HFFc6 (cell line): ENCODE results near the gene OPCML. TPM values are rescaled to one million over a fixed set of nuclear protein-coding genes. Genes with fewer than 3 reads are reported as not detected.

Source experiments
- DNase-seq: peaks from one replicate; pipeline ENCODE4 v3.0.0-alpha.2; 2018
- H3K27ac Mint-ChIP-seq: 2 replicates; pipeline ENCODE4 v1.8.0; 2020; ENCODE audit warnings: mild to moderate bottlenecking, mixed read lengths
- H3K27me3 Mint-ChIP-seq: 2 replicates; pipeline ENCODE4 v1.8.0; 2021; ENCODE audit warnings: mild to moderate bottlenecking, moderate library complexity, mixed read lengths; ENCODE audit not compliant: insufficient read depth
- H3K36me3 Mint-ChIP-seq: 2 replicates; pipeline ENCODE4 v1.8.0; 2021; ENCODE audit warnings: low read depth, mixed read lengths
- H3K4me1 Mint-ChIP-seq: 2 replicates; pipeline ENCODE4 v1.8.0; 2020; ENCODE audit warnings: low read depth, mixed read lengths
- H3K4me3 Mint-ChIP-seq: 2 replicates; pipeline ENCODE4 v1.8.0; 2020; ENCODE audit warnings: mild to moderate bottlenecking, moderate library complexity, mixed read lengths
- H3K9me3 Mint-ChIP-seq: 2 replicates; pipeline ENCODE4 v1.8.0; 2020; ENCODE audit warnings: mild to moderate bottlenecking, mixed read lengths
- CTCF ChIP-seq: fragments of 200-600 bp; sonication (generic); IDR thresholded peaks from 2 replicates; pipeline ENCODE4 v1.5.0; 2021; ENCODE audit warnings: antibody characterized with exemption, mild to moderate bottlenecking
- total RNA-seq, 6 experiments: library from RNA; stranded (reverse); fragmentation: NEBNext Ultra II Directional; extraction: Animal tissue kit (Norgen Biotek cat#: 25700); gene quantifications; 2 replicates in 1 of 6; 3 replicates in 5 of 6; pipeline ENCODE4 v1.2.3, GENCODE V29; 2021

OPCML gene
- total RNA-seq, 6 experiments from 2014 or later, result 0.11 to 1.7 (median 0.33) TPM

- H3K4me1 Mint-ChIP-seq, result no peaks in the 10 kb centered on the region
- no peak overlapping the region for H3K4me3 Mint-ChIP-seq
- no peak overlapping the region for H3K27ac Mint-ChIP-seq
- peaks cover 9% of the 10 kb centered on the region for H3K9me3 Mint-ChIP-seq
- DNase-seq, result no peak
- H3K36me3 Mint-ChIP-seq, result no peaks in the 10 kb centered on the region
- TF ChIP-seq CTCF, result no peak
- H3K27me3 Mint-ChIP-seq, result no peaks in the 10 kb centered on the region; the same call in 1 of the 2 replicates
Observed at GRCh38 chr11:133127741-133128140, 404.6 kb downstream of the OPCML start.

DNA sequence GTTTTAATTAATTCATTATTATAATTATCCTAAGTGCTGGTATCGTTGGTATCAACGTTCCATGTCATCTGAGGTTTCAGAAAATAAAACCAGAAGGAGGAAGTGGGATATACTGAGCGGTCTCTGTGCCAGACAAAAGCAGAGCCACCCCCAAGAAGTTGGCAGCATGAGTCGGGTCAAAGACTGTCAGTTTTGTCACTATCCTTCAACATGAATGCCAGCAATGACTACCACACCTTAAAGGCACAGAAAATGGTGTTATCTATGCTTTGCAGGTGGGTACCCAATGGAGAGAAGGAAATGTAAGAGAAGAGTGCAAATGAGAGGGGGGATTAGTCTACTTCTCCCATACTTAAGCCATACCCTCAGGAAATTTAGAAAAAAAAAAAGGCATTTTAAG lies 408.5 kb downstream of the OPCML start:
- no peaks in the 10 kb centered on the region for H3K4me1 Mint-ChIP-seq

GRCh38 chr11:133123366-133123765 lies 408.9 kb downstream of the OPCML start:
- no peak for TF ChIP-seq CTCF
- no peak overlapping the region for H3K4me3 Mint-ChIP-seq
- no peaks in the 10 kb centered on the region; the same call in 1 of the 2 replicates for H3K27me3 Mint-ChIP-seq
- no peaks in the 10 kb centered on the region; the same call in 1 of the 2 replicates for H3K36me3 Mint-ChIP-seq
- H3K9me3 Mint-ChIP-seq, result peaks cover 29% of the 10 kb centered on the region
- H3K4me1 Mint-ChIP-seq, result no peaks in the 10 kb centered on the region
- no peak overlapping the region for H3K27ac Mint-ChIP-seq
- no peak for DNase-seq

More for the DNA sequence above, 408.5 kb downstream of the OPCML start:
- H3K27ac Mint-ChIP-seq, result no peak overlapping the region
- H3K36me3 Mint-ChIP-seq, result no peaks in the 10 kb centered on the region; the same call in 1 of the 2 replicates
- H3K4me3 Mint-ChIP-seq, result no peak overlapping the region
- H3K27me3 Mint-ChIP-seq, result no peaks in the 10 kb centered on the region; the same call in 1 of the 2 replicates
- no peak for TF ChIP-seq CTCF
- peaks cover 29% of the 10 kb centered on the region for H3K9me3 Mint-ChIP-seq
- DNase-seq, result no peak

DNA sequence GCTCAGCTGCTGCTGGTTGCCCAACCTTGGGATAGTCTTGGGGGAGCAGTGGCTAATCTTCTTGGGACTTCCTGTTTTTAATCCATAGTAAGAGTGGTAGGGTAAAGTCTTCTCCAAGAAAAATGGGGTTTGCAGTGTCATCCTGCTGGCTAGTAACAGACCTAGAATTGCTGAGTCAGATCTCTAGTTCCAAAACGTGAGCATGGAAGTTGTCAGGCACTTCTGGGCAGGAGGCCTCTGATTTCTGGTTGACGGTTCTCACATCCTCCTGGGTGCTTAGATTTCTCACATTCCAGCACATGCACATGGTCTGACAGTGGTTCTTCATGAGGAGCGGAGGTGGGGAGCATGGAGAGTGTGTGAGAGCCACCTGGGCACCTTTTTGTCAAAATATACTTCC lies 410.0 kb downstream of the OPCML start:
- no peak overlapping the region for H3K27ac Mint-ChIP-seq
- H3K9me3 Mint-ChIP-seq, result peaks cover 29% of the 10 kb centered on the region
- DNase-seq, result no peak
- TF ChIP-seq CTCF, result no peak
- H3K27me3 Mint-ChIP-seq, result no peaks in the 10 kb centered on the region; the same call in 1 of the 2 replicates
- H3K4me1 Mint-ChIP-seq, result no peaks in the 10 kb centered on the region
- H3K36me3 Mint-ChIP-seq, result no peaks in the 10 kb centered on the region; the same call in 1 of the 2 replicates
- no peak overlapping the region for H3K4me3 Mint-ChIP-seq

GRCh38 chr11:133118563-133119268 lies 413.6 kb downstream of the OPCML start:
- peaks cover 29% of the 10 kb centered on the region for H3K9me3 Mint-ChIP-seq
- TF ChIP-seq CTCF, result no peak
- H3K27ac Mint-ChIP-seq, result no peak overlapping the region
- no peaks in the 10 kb centered on the region; the same call in 1 of the 2 replicates for H3K36me3 Mint-ChIP-seq
- no peak overlapping the region for H3K4me3 Mint-ChIP-seq
- H3K27me3 Mint-ChIP-seq, result no peaks in the 10 kb centered on the region
- no peaks in the 10 kb centered on the region for H3K4me1 Mint-ChIP-seq
- DNase-seq, result no peak
